ENCODE measurements around the gene ALKBH3. TPM values are rescaled to one million over a fixed set of nuclear protein-coding genes. Genes with fewer than 3 reads are reported as not detected.

The ALKBH3 gene
- polyA plus RNA-seq, 1 experiment = 36.5 TPM

GRCh38 chr11:43930868-43931716 lies 50.5 kb downstream of the ALKBH3 start:
- H3K9me3 ChIP-seq (ENCODE audit: control insufficient read depth, insufficient read depth, low read length) = no peaks in the 10 kb centered on the region
- H3K4me3 ChIP-seq (ENCODE audit: low read depth, low read length) = no peak overlapping the region
- no peaks in the 10 kb centered on the region for H3K27me3 ChIP-seq (ENCODE audit: control insufficient read depth, insufficient read depth, low read length)
- no peak for TF ChIP-seq CTCF (IDR thresholded peaks at IDR 0.05; ENCODE audit: low read depth, low read length)
- CTCF ChIA-PET = interaction anchor here (0.8 to 1.6 kb wide), 6 partner anchors 9 to 42 kb away, joined by 3 to 4 read pairs (median 4); no protein-coding TSS in a partner anchor
- POLR2A ChIA-PET = no interaction called here
- DNase-seq (ENCODE audit: low read depth, low spot score) = no peak
- no peak overlapping the region for H3K27ac ChIP-seq (ENCODE audit: low read depth, low read length)

GRCh38 chr11:43931717-43932039 lies 51.0 kb downstream of the ALKBH3 start:
- POLR2A ChIA-PET = no interaction called here

GRCh38 chr11:43933226-43933607 lies 52.6 kb downstream of the ALKBH3 start:
- no peak for TF ChIP-seq CTCF (IDR thresholded peaks at IDR 0.05; ENCODE audit: low read depth, low read length)
- peak overlapping the region; percentile 33; the same call in 1 of the 2 replicates for H3K4me3 ChIP-seq (ENCODE audit: low read depth, low read length)
- no peak for DNase-seq (ENCODE audit: low read depth, low spot score)
- ChIA-PET CTCF (interaction anchor here (1.2 to 1.7 kb wide), 2 partner anchors 9 to 28 kb away, joined by 3 to 9 read pairs; partner anchors contain the start of gene C11orf96), POLR2A (interaction anchor here (1.3 to 2.6 kb wide), 3 partner anchors 9 to 15 kb away, joined by 3 to 13 read pairs (median 3); no protein-coding TSS in a partner anchor)
- H3K9me3 ChIP-seq (ENCODE audit: control insufficient read depth, insufficient read depth, low read length) = no peaks in the 10 kb centered on the region
- H3K27me3 ChIP-seq (ENCODE audit: control insufficient read depth, insufficient read depth, low read length) = no peaks in the 10 kb centered on the region
- no peak overlapping the region for H3K27ac ChIP-seq (ENCODE audit: low read depth, low read length)

More at GRCh38 chr11:43931717-43932039, 51.0 kb downstream of the ALKBH3 start:
- H3K27ac ChIP-seq (ENCODE audit: low read depth, low read length) = no peak overlapping the region
- no peak overlapping the region for H3K4me3 ChIP-seq (ENCODE audit: low read depth, low read length)
- DNase-seq (ENCODE audit: low read depth, low spot score) = no peak
- no peaks in the 10 kb centered on the region for H3K9me3 ChIP-seq (ENCODE audit: control insufficient read depth, insufficient read depth, low read length)
- CTCF ChIA-PET = interaction anchor here (1.0 to 1.6 kb wide), 3 partner anchors 9 to 43 kb away, joined by 3 to 4 read pairs (median 3); no protein-coding TSS in a partner anchor
- no peaks in the 10 kb centered on the region for H3K27me3 ChIP-seq (ENCODE audit: control insufficient read depth, insufficient read depth, low read length)
- TF ChIP-seq CTCF (IDR thresholded peaks at IDR 0.05; ENCODE audit: low read depth, low read length) = peak; percentile 35

GRCh38 chr11:43933608-43934551 lies 53.2 kb downstream of the ALKBH3 start:
- no peaks in the 10 kb centered on the region for H3K9me3 ChIP-seq (ENCODE audit: control insufficient read depth, insufficient read depth, low read length)
- H3K27ac ChIP-seq (ENCODE audit: low read depth, low read length) = peak overlapping the region; percentile 39
- no peak for TF ChIP-seq CTCF (IDR thresholded peaks at IDR 0.05; ENCODE audit: low read depth, low read length)
- H3K27me3 ChIP-seq (ENCODE audit: control insufficient read depth, insufficient read depth, low read length) = no peaks in the 10 kb centered on the region
- ChIA-PET POLR2A (interaction anchor here (1.3 to 2.6 kb wide), 3 partner anchors 8 to 15 kb away, joined by 3 to 13 read pairs (median 3); no protein-coding TSS in a partner anchor), CTCF (interaction anchor here (1.2 to 1.7 kb wide), 2 partner anchors 8 to 29 kb away, joined by 3 to 9 read pairs; partner anchors contain the start of gene C11orf96)
- peak overlapping the region; percentile 33 for H3K4me3 ChIP-seq (ENCODE audit: low read depth, low read length)
- no peak for DNase-seq (ENCODE audit: low read depth, low spot score)

Data from AG04450 (cell line).